ENCODE measurements around the gene FGF18.

The FGF18 gene

DNA sequence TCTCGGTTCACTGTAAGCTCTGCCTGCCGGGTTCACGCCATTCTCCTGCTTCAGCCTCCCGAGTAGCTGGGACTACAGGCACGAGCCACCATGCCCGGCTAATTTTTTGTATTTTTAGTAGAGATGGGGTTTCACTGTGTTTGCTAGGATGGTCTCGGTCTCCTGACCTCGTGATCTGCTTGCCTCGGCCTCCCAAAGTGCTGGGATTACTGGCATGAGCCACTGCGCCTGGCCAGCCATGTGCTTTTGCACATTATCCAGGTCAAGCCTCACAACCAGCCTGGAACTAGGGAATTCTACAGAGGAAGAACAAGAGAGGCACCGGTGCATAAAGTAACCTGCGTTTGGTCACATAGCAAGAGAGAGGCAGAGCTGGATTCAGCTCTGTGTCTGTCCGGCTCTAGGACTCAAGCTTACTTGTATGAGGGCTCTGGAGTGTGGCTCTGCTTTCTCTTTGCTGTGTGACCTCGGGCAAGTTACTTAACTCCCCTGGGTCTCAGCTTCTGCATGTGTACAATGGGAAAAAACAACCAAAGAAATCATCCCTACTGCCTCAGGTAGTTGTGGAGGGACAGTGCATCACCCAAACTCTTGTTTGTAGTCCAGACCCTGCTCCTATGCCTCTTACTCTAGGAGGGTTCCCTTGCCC lies 6.3 kb downstream of the FGF18 start:
- Histone ChIP-seq H3K27ac (ENCODE audit: low read depth, low read length) (no peak overlapping the region), H3K9ac (ENCODE audit: low read length) (no peak overlapping the region), H3K4me1 (ENCODE audit: control insufficient read depth, insufficient read depth, low read length) (peaks cover 35% of the 10 kb centered on the region), H3K9me3 (ENCODE audit: control insufficient read depth, insufficient read depth, low read depth, low read length) (no peaks in the 10 kb centered on the region), H3K27me3 (ENCODE audit: control insufficient read depth, insufficient read depth, low read length) (peaks cover 23% of the 10 kb centered on the region), H3K36me3 (ENCODE audit: control insufficient read depth, insufficient read depth, low read length) (no peaks in the 10 kb centered on the region), H3K4me3 (ENCODE audit: low read depth, low read length) (no peak overlapping the region)

GRCh38 chr5:171426266-171426665 lies 6.8 kb downstream of the FGF18 start:
- Histone ChIP-seq H3K4me3 (ENCODE audit: low read depth, low read length) (no peak overlapping the region), H3K36me3 (ENCODE audit: control insufficient read depth, insufficient read depth, low read length) (no peaks in the 10 kb centered on the region)

GRCh38 chr5:171426680-171427079 lies 7.2 kb downstream of the FGF18 start:
- no peak overlapping the region for H3K4me3 ChIP-seq (ENCODE audit: low read depth, low read length)
- peaks cover 26% of the 10 kb centered on the region for H3K4me1 ChIP-seq (ENCODE audit: control insufficient read depth, insufficient read depth, low read length)
- no peaks in the 10 kb centered on the region for H3K36me3 ChIP-seq (ENCODE audit: control insufficient read depth, insufficient read depth, low read length)
- H3K9ac ChIP-seq (ENCODE audit: low read length), result no peak overlapping the region
- peaks cover 13% of the 10 kb centered on the region for H3K27me3 ChIP-seq (ENCODE audit: control insufficient read depth, insufficient read depth, low read length)
- H3K9me3 ChIP-seq (ENCODE audit: control insufficient read depth, insufficient read depth, low read depth, low read length), result no peaks in the 10 kb centered on the region
- no peak overlapping the region for H3K27ac ChIP-seq (ENCODE audit: low read depth, low read length)

More at GRCh38 chr5:171426266-171426665, 6.8 kb downstream of the FGF18 start:
- no peak overlapping the region for H3K27ac ChIP-seq (ENCODE audit: low read depth, low read length)
- H3K4me1 ChIP-seq (ENCODE audit: control insufficient read depth, insufficient read depth, low read length), result peaks cover 30% of the 10 kb centered on the region
- H3K27me3 ChIP-seq (ENCODE audit: control insufficient read depth, insufficient read depth, low read length), result peaks cover 17% of the 10 kb centered on the region
- no peak overlapping the region for H3K9ac ChIP-seq (ENCODE audit: low read length)
- H3K9me3 ChIP-seq (ENCODE audit: control insufficient read depth, insufficient read depth, low read depth, low read length), result no peaks in the 10 kb centered on the region

- no peak overlapping the region for H3K4me3 ChIP-seq (ENCODE audit: low read depth, low read length)
- H3K36me3 ChIP-seq (ENCODE audit: control insufficient read depth, insufficient read depth, low read length), result no peaks in the 10 kb centered on the region
- H3K4me1 ChIP-seq (ENCODE audit: control insufficient read depth, insufficient read depth, low read length), result peaks cover 20% of the 10 kb centered on the region
- H3K9ac ChIP-seq (ENCODE audit: low read length), result no peak overlapping the region
- no peak overlapping the region for H3K27ac ChIP-seq (ENCODE audit: low read depth, low read length)
- peaks cover 4% of the 10 kb centered on the region for H3K27me3 ChIP-seq (ENCODE audit: control insufficient read depth, insufficient read depth, low read length)
- no peaks in the 10 kb centered on the region for H3K9me3 ChIP-seq (ENCODE audit: control insufficient read depth, insufficient read depth, low read depth, low read length)
Observed at GRCh38 chr5:171427318-171428167, 8.1 kb downstream of the FGF18 start.

GRCh38 chr5:171428168-171428696 lies 8.8 kb downstream of the FGF18 start:
- Histone ChIP-seq H3K4me3 (ENCODE audit: low read depth, low read length) (no peak overlapping the region), H3K27ac (ENCODE audit: low read depth, low read length) (no peak overlapping the region), H3K9ac (ENCODE audit: low read length) (no peak overlapping the region), H3K4me1 (ENCODE audit: control insufficient read depth, insufficient read depth, low read length) (peaks cover 21% of the 10 kb centered on the region), H3K36me3 (ENCODE audit: control insufficient read depth, insufficient read depth, low read length) (no peaks in the 10 kb centered on the region), H3K9me3 (ENCODE audit: control insufficient read depth, insufficient read depth, low read depth, low read length) (no peaks in the 10 kb centered on the region), H3K27me3 (ENCODE audit: control insufficient read depth, insufficient read depth, low read length) (no peaks in the 10 kb centered on the region)

DNA sequence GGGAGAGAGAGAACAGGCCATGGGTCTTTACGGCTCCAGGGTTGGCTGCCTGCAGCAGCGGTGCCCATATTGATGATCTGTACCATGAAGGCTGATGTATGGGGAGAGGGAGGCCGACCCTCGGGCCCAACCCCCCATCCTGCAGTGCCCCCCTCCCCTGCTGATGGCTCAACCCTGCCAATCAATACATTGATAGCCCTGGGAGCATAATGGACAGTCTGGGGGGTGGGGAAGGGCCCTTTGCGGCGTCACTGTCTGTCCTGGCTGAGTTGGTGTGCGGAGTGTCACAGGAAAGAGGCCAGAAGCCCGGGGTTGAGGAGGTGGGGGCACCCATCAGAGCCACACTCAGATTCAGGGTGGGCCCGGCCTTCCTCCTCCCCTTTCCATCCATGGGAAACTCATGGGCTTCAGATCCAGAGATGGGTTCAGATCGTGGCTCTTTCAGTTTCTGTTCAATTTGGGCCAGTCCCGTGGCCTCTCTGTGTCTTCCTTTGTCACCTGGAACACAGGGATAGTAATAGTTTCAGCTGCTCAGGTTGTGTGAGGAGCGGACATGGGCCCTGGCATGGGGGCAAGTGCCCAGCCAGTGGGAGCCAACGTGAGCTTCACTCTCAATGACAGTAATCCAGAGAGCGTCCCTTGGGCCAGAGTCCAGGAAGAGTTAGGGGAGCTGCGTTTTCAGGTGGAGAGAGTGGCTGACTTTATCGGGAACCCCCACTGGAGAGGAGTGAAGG lies 9.5 kb downstream of the FGF18 start:
- H3K36me3 ChIP-seq (ENCODE audit: control insufficient read depth, insufficient read depth, low read length), result no peaks in the 10 kb centered on the region
- H3K9ac ChIP-seq (ENCODE audit: low read length), result no peak overlapping the region
- no peaks in the 10 kb centered on the region for H3K27me3 ChIP-seq (ENCODE audit: control insufficient read depth, insufficient read depth, low read length)
- H3K4me1 ChIP-seq (ENCODE audit: control insufficient read depth, insufficient read depth, low read length), result peaks cover 22% of the 10 kb centered on the region
- no peaks in the 10 kb centered on the region for H3K9me3 ChIP-seq (ENCODE audit: control insufficient read depth, insufficient read depth, low read depth, low read length)
- H3K4me3 ChIP-seq (ENCODE audit: low read depth, low read length), result no peak overlapping the region
- no peak overlapping the region for H3K27ac ChIP-seq (ENCODE audit: low read depth, low read length)

DNA sequence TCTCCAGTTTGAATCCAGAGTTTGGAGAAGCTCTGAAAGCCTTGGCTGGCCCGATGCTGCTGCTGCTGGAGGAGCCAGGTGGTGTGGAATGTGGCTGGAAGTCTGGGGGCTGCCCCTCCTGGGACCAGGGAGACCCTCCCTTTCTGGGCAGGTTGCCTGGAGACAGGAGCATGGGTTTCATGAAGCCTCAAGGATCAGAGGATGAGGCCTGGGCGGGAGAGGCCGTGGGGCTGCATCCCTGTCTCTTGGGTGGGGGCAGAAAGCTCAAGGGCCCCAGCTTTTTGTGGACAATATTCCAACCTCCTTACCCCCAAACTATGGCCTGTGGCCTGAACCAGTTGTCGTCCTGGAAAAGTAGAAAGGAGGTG lies 10.1 kb downstream of the FGF18 start:
- H3K4me1 ChIP-seq (ENCODE audit: control insufficient read depth, insufficient read depth, low read length), result peaks cover 21% of the 10 kb centered on the region
- H3K4me3 ChIP-seq (ENCODE audit: low read depth, low read length), result no peak overlapping the region
- no peaks in the 10 kb centered on the region for H3K36me3 ChIP-seq (ENCODE audit: control insufficient read depth, insufficient read depth, low read length)
- H3K27me3 ChIP-seq (ENCODE audit: control insufficient read depth, insufficient read depth, low read length), result no peaks in the 10 kb centered on the region
- no peaks in the 10 kb centered on the region for H3K9me3 ChIP-seq (ENCODE audit: control insufficient read depth, insufficient read depth, low read depth, low read length)
- H3K27ac ChIP-seq (ENCODE audit: low read depth, low read length), result no peak overlapping the region
- H3K9ac ChIP-seq (ENCODE audit: low read length), result no peak overlapping the region

DNA sequence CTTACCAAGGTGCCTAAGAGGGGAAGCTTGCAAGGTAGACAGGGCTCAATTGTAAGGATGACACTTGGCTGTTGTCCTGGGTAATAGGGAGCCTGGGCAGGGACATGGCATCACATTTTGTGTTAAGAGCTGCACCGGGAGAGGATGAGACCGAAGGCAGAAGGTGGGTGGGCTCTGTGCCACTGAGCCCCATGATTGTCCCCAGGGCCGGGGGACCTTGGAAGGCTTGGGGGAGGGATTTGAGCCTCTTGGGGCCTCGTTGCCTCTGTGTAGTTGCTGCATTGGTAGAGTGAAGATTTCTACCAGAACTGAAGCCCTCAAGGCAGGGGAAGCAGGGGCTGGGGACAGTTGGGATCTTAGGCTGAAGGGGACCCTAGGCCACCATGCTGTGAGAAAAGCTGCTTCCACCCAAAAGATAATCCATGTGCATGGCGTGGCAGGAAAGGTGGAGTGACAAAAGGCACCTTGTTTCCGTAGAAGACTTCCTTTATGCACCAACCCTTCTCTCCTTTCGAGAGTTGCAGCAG lies 11.9 kb downstream of the FGF18 start:
- H3K4me3 ChIP-seq (ENCODE audit: low read depth, low read length), result no peak overlapping the region
- H3K9ac ChIP-seq (ENCODE audit: low read length), result no peak overlapping the region
- no peak overlapping the region for H3K27ac ChIP-seq (ENCODE audit: low read depth, low read length)
- H3K4me1 ChIP-seq (ENCODE audit: control insufficient read depth, insufficient read depth, low read length), result peaks cover 16% of the 10 kb centered on the region; the same call in 1 of the 2 replicates
- no peaks in the 10 kb centered on the region for H3K9me3 ChIP-seq (ENCODE audit: control insufficient read depth, insufficient read depth, low read depth, low read length)
- no peaks in the 10 kb centered on the region for H3K27me3 ChIP-seq (ENCODE audit: control insufficient read depth, insufficient read depth, low read length)
- no peaks in the 10 kb centered on the region for H3K36me3 ChIP-seq (ENCODE audit: control insufficient read depth, insufficient read depth, low read length)

DNA sequence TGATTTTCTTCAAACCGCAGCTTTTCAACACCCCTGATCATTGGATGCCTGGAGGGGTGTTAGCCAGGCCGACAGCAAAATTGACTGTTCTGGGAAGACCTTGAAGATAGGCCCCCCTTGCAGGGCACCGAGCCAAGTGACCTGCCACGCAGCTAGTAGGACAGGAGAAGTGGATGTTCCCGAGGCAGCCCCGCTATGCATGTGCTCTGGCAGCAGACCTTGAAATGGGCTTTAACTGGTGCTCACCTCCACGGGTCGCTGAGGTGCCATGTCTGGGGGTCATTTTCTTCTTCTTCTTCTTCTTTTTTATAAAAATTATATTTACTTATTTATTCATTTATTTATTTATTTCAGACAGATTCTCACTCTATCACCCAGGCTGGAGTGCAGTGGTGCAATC lies 12.6 kb downstream of the FGF18 start:
- H3K27ac ChIP-seq (ENCODE audit: low read depth, low read length), result no peak overlapping the region
- H3K27me3 ChIP-seq (ENCODE audit: control insufficient read depth, insufficient read depth, low read length), result no peaks in the 10 kb centered on the region
- no peak overlapping the region for H3K4me3 ChIP-seq (ENCODE audit: low read depth, low read length)
- no peak overlapping the region for H3K9ac ChIP-seq (ENCODE audit: low read length)
- peaks cover 19% of the 10 kb centered on the region; the same call in 1 of the 2 replicates for H3K4me1 ChIP-seq (ENCODE audit: control insufficient read depth, insufficient read depth, low read length)
- H3K9me3 ChIP-seq (ENCODE audit: control insufficient read depth, insufficient read depth, low read depth, low read length), result no peaks in the 10 kb centered on the region
- no peaks in the 10 kb centered on the region for H3K36me3 ChIP-seq (ENCODE audit: control insufficient read depth, insufficient read depth, low read length)

GRCh38 chr5:171432583-171433351 lies 13.3 kb downstream of the FGF18 start:
- Histone ChIP-seq H3K4me1 (ENCODE audit: control insufficient read depth, insufficient read depth, low read length) (peaks cover 26% of the 10 kb centered on the region; the same call in 1 of the 2 replicates), H3K27ac (ENCODE audit: low read depth, low read length) (no peak overlapping the region), H3K4me3 (ENCODE audit: low read depth, low read length) (no peak overlapping the region), H3K9me3 (ENCODE audit: control insufficient read depth, insufficient read depth, low read depth, low read length) (no peaks in the 10 kb centered on the region), H3K27me3 (ENCODE audit: control insufficient read depth, insufficient read depth, low read length) (no peaks in the 10 kb centered on the region), H3K36me3 (ENCODE audit: control insufficient read depth, insufficient read depth, low read length) (no peaks in the 10 kb centered on the region), H3K9ac (ENCODE audit: low read length) (no peak overlapping the region)
